ENCODE measurements around the gene SLC20A1.

DNA sequence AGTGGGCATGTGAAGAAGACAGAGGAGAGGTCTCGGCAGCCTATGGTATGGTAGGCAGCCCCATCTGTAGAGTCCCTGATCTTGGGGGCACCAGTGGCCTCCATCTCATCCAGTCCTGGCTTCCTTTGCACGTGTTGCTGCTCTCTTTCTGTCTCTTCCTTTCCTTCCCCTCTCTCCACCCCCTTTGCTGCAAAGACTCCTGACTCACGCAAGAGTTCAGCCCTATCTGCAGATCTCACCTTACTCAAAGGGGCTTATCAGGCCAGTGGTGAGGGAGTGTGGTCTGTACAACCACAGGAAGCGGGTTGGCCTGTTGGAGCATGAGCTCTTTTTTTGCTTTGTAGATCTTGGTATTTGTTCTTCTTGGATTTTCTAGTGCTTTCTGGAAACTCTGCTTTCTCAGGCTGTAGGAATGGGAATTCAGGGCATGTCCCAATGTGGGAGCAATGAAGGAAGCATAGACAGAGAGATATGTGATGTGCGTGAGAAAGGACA is 60.5 kb downstream of the SLC20A1 start:
- TF ChIP-seq POLR2AphosphoS5 (IDR thresholded peaks at IDR 0.05; ENCODE audit: low read depth, low read length) (no peak), TAF1 (IDR thresholded peaks at IDR 0.05; ENCODE audit: borderline replicate concordance, insufficient read depth, low read length) (no peak)

Data from PFSK-1 (cell line).